WTC11 (cell line): ENCODE measurements around the gene ADGRF1. TPM values are rescaled to one million over a fixed set of nuclear protein-coding genes. Genes with fewer than 3 reads are reported as not detected.

ENCODE experiments used
- ATAC-seq: fragments of 200-7000 bp; cut with Tn5 transposase; 2 replicates; pipeline ENCODE4 v1.10.0; 2021; ENCODE audit warnings: mild to moderate bottlenecking, moderate library complexity
- CTCF ChIA-PET: fragments of 300-600 bp; sonication (Branson Sonifier 250); formaldehyde crosslinking; loops from one replicate; lab custom pipeline; 2021; ENCODE audit warnings: antibody characterized with exemption; lab: Charles Lee
- POLR2A ChIA-PET: fragments of 350-600 bp; sonication (Branson Sonifier 250); formaldehyde crosslinking; loops from one replicate; lab custom pipeline; 2021; ENCODE audit warnings: antibody characterized with exemption; lab: Charles Lee
- DNase-seq: peaks from one replicate; pipeline ENCODE4 v3.0.0; 2021; ENCODE audit warnings: low spot score
- H3K27ac Mint-ChIP-seq: 2 replicates; pipeline ENCODE4 v1.8.0; 2021; ENCODE audit warnings: mixed read lengths
- H3K27me3 Mint-ChIP-seq: 2 replicates; pipeline ENCODE4 v1.8.0; 2021; ENCODE audit warnings: low read depth, mild to moderate bottlenecking, moderate library complexity, mixed read lengths
- H3K36me3 Mint-ChIP-seq: 2 replicates; pipeline ENCODE4 v1.8.0; 2021; ENCODE audit warnings: mixed read lengths
- H3K4me1 Mint-ChIP-seq: 2 replicates; pipeline ENCODE4 v1.8.0; 2022; ENCODE audit warnings: mixed read lengths
- H3K4me3 Mint-ChIP-seq: 2 replicates; pipeline ENCODE4 v1.8.0; 2021; ENCODE audit warnings: mild to moderate bottlenecking, moderate library complexity, mixed read lengths
- H3K9me3 Mint-ChIP-seq: 2 replicates; pipeline ENCODE4 v1.8.0; 2021; ENCODE audit warnings: mixed read lengths
- AR ChIP-seq: fragments of 250-450 bp; sonication (Bioruptor Pico); IDR thresholded peaks from 2 replicates; pipeline ENCODE4 v1.9.0; 2021; ENCODE audit warnings: mild to moderate bottlenecking
- ATF6 ChIP-seq: sonication (generic); formaldehyde crosslinking; IDR thresholded peaks from 2 replicates; pipeline ENCODE4 v1.8.1; 2023; ENCODE audit warnings: mild to moderate bottlenecking, missing genetic modification reagents
- CREM ChIP-seq: sonication (generic); formaldehyde crosslinking; IDR thresholded peaks from 2 replicates; pipeline ENCODE4 v1.8.1; 2022; ENCODE audit warnings: mild to moderate bottlenecking, missing genetic modification reagents, moderate library complexity
- E2F1 ChIP-seq: sonication (generic); formaldehyde crosslinking; IDR thresholded peaks from 2 replicates; pipeline ENCODE4 v1.8.0; 2022; ENCODE audit warnings: mild to moderate bottlenecking, missing genetic modification reagents
- E2F5 ChIP-seq: sonication (generic); formaldehyde crosslinking; IDR thresholded peaks from 2 replicates; pipeline ENCODE4 v1.8.1; 2022; ENCODE audit warnings: mild to moderate bottlenecking, moderate library complexity, missing genetic modification reagents
- ESRRA ChIP-seq: sonication (generic); formaldehyde crosslinking; IDR thresholded peaks from 2 replicates; pipeline ENCODE4 v1.8.1; 2022; ENCODE audit warnings: mild to moderate bottlenecking, missing genetic modification reagents, borderline replicate concordance
- HMGA2 ChIP-seq: fragments of 250-450 bp; sonication (Bioruptor Pico); IDR thresholded peaks from 2 replicates; pipeline ENCODE4 v1.4.0; 2021; ENCODE audit warnings: mild to moderate bottlenecking, moderate library complexity
- IRF1 ChIP-seq: sonication (generic); formaldehyde crosslinking; IDR thresholded peaks from 2 replicates; pipeline ENCODE4 v1.8.0; 2023; ENCODE audit warnings: missing genetic modification reagents
- JAZF1 ChIP-seq: fragments of 250-450 bp; sonication (Bioruptor Pico); IDR thresholded peaks from 2 replicates; pipeline ENCODE4 v1.9.0; 2021; ENCODE audit warnings: moderate library complexity, mild to moderate bottlenecking, inconsistent platforms
- KAT7 ChIP-seq: sonication (generic); formaldehyde crosslinking; IDR thresholded peaks from 2 replicates; pipeline ENCODE4 v1.8.1; 2023; ENCODE audit warnings: missing genetic modification reagents, mild to moderate bottlenecking, borderline replicate concordance
- MLX ChIP-seq: sonication (generic); formaldehyde crosslinking; IDR thresholded peaks from 2 replicates; pipeline ENCODE4 v1.8.1; 2023; ENCODE audit warnings: mild to moderate bottlenecking, missing genetic modification reagents, moderate library complexity
- MYBL2 ChIP-seq: sonication (generic); formaldehyde crosslinking; IDR thresholded peaks from 2 replicates; pipeline ENCODE4 v1.8.1; 2023; ENCODE audit warnings: mild to moderate bottlenecking, moderate library complexity, missing genetic modification reagents
- NFE2L1 ChIP-seq: sonication (generic); formaldehyde crosslinking; IDR thresholded peaks from 2 replicates; pipeline ENCODE4 v1.8.1; 2023; ENCODE audit warnings: missing genetic modification reagents
- SOX15 ChIP-seq: fragments of 250-450 bp; sonication (Bioruptor Pico); IDR thresholded peaks from 2 replicates; pipeline ENCODE4 v1.9.0; 2021; ENCODE audit warnings: mild to moderate bottlenecking
- USF1 ChIP-seq: sonication (generic); formaldehyde crosslinking; IDR thresholded peaks from 2 replicates; pipeline ENCODE4 v1.8.0; 2022; ENCODE audit warnings: mild to moderate bottlenecking, missing genetic modification reagents
- USF2 ChIP-seq: sonication (generic); formaldehyde crosslinking; IDR thresholded peaks from 2 replicates; pipeline ENCODE4 v1.8.1; 2023; ENCODE audit warnings: mild to moderate bottlenecking, missing genetic modification reagents, moderate library complexity
- ZNF416 ChIP-seq: fragments of 250-450 bp; sonication (Bioruptor Pico); IDR thresholded peaks from 2 replicates; pipeline ENCODE4 v1.9.0; 2021; ENCODE audit warnings: mild to moderate bottlenecking, inconsistent platforms
- ZNF425 ChIP-seq: fragments of 250-450 bp; sonication (Bioruptor Pico); conservative IDR thresholded peaks from 2 replicates; pipeline ENCODE4 v1.9.0; 2021; ENCODE audit warnings: mild to moderate bottlenecking
- total RNA-seq: library from RNA; stranded (reverse); gene quantifications from 3 replicates; pipeline ENCODE4 v1.2.3, GENCODE V29; 2021

Gene ADGRF1
- total RNA-seq, 1 experiment from 2014 or later = 0.26 TPM

- no peaks in the 10 kb centered on the region for H3K9me3 Mint-ChIP-seq
- no peak for DNase-seq
- ChIA-PET POLR2A (no interaction called here), CTCF (interaction anchor here (1.1 kb wide), 1 partner anchor 24 kb away, joined by 3 read pairs; no protein-coding TSS in a partner anchor)
- H3K27me3 Mint-ChIP-seq = no peaks in the 10 kb centered on the region
- no peak overlapping the region for H3K4me3 Mint-ChIP-seq
- TF ChIP-seq NFE2L1 = no peak
- H3K4me1 Mint-ChIP-seq = peaks cover 21% of the 10 kb centered on the region
- H3K27ac Mint-ChIP-seq = no peak overlapping the region
- no peak for ATAC-seq
- H3K36me3 Mint-ChIP-seq = no peaks in the 10 kb centered on the region
These were observed 82.7 kb downstream of the ADGRF1 start for GRCh38 chr6:46959419-46959818.

GRCh38 chr6:46956409-46956808 is 85.7 kb downstream of the ADGRF1 start:
- Mint-ChIP-seq H3K27me3 (no peaks in the 10 kb centered on the region), H3K4me3 (no peak overlapping the region), H3K27ac (no peak overlapping the region), H3K9me3 (no peaks in the 10 kb centered on the region), H3K4me1 (peaks cover 23% of the 10 kb centered on the region), H3K36me3 (no peaks in the 10 kb centered on the region)
- DNase-seq (no peak), ATAC-seq (no peak)
- CTCF ChIA-PET = no interaction called here
- POLR2A ChIA-PET = no interaction called here
- TF ChIP-seq HMGA2 (CRISPR knock-in tag) = peak; percentile 92
- TF ChIP-seq CREM (CRISPR knock-in tag) = no peak

- Mint-ChIP-seq H3K9me3 (no peaks in the 10 kb centered on the region), H3K36me3 (no peaks in the 10 kb centered on the region), H3K27me3 (no peaks in the 10 kb centered on the region), H3K27ac (no peak overlapping the region), H3K4me1 (peaks cover 23% of the 10 kb centered on the region), H3K4me3 (no peak overlapping the region)
- DNase-seq = peak; percentile 12
- ChIA-PET POLR2A (interaction anchor here (0.7 kb wide), 1 partner anchor 260 kb away, joined by 4 read pairs; no protein-coding TSS in a partner anchor), CTCF (no interaction called here)
- ATAC-seq = peak; percentile 80
- TF ChIP-seq JAZF1 (CRISPR knock-in tag) = no peak
- TF ChIP-seq IRF1 (CRISPR knock-in tag) = no peak
- TF ChIP-seq AR (CRISPR knock-in tag) = no peak
- no peak for TF ChIP-seq ESRRA
- no peak for TF ChIP-seq KAT7
- TF ChIP-seq ATF6 (CRISPR knock-in tag) = no peak
- no peak for TF ChIP-seq MYBL2 (CRISPR knock-in tag)
- no peak for TF ChIP-seq E2F5 (CRISPR knock-in tag)
- no peak for TF ChIP-seq USF2 (CRISPR knock-in tag)
- TF ChIP-seq E2F1 (CRISPR knock-in tag) = no peak
- no peak for TF ChIP-seq ZNF416
- TF ChIP-seq ZNF425 = no peak
- no peak for TF ChIP-seq MLX
- no peak for TF ChIP-seq USF1 (CRISPR knock-in tag)
- no peak for TF ChIP-seq SOX15 (CRISPR knock-in tag)
These were observed 87.2 kb downstream of the ADGRF1 start for GRCh38 chr6:46954837-46955451.
